ENCODE results near the gene MRPL10. TPM values are rescaled to one million over a fixed set of nuclear protein-coding genes. Genes with fewer than 3 reads are reported as not detected.
"Not testable (repeated sequence)": the region's sequence is repeated elsewhere in the genome, so short reads cannot be mapped to it uniquely, and the experiment has no call there.

Gene MRPL10
- total RNA-seq, 1 donor from 2014 or later = 6.9 TPM

- no peak for FAIRE-seq
- no peak for DNase-seq (ENCODE audit: low spot score in 2 of 2)
These were observed 28.1 kb downstream of the MRPL10 start for GRCh38 chr17:47803201-47803600.

- peak in 1 of 2 donors; percentile 71 for DNase-seq (ENCODE audit: low spot score in 2 of 2)
- no peak for FAIRE-seq
These were observed 28.9 kb downstream of the MRPL10 start for GRCh38 chr17:47802341-47803022.

GRCh38 chr17:47801906-47802305 is 29.4 kb downstream of the MRPL10 start:
- no peak for FAIRE-seq
- DNase-seq (ENCODE audit: low spot score in 2 of 2) = no peak

- no peak for FAIRE-seq
These were observed 30.1 kb downstream of the MRPL10 start for GRCh38 chr17:47801176-47801765.

GRCh38 chr17:47800686-47801085 is 30.7 kb downstream of the MRPL10 start:
- DNase-seq (ENCODE audit: low spot score in 2 of 2) (no peak), FAIRE-seq (no peak)

More at GRCh38 chr17:47801176-47801765, 30.1 kb downstream of the MRPL10 start:
- no peak for DNase-seq (ENCODE audit: low spot score in 2 of 2)

- no peak for FAIRE-seq
- DNase-seq (ENCODE audit: low spot score in 2 of 2) = no peak
These were observed 33.5 kb downstream of the MRPL10 start for GRCh38 chr17:47797797-47798196.

GRCh38 chr17:47792979-47793378 is 38.4 kb downstream of the MRPL10 start:
- DNase-seq (ENCODE audit: low spot score in 2 of 2) (no peak), FAIRE-seq (no peak)

- FAIRE-seq (no peak), DNase-seq (ENCODE audit: low spot score in 2 of 2) (no peak)
These were observed 38.9 kb downstream of the MRPL10 start for GRCh38 chr17:47792457-47792856.

- DNase-seq (ENCODE audit: low spot score in 2 of 2) = no peak
These were observed 40.3 kb downstream of the MRPL10 start for GRCh38 chr17:47791025-47791424.

GRCh38 chr17:47789611-47790561 is 41.5 kb downstream of the MRPL10 start:
- FAIRE-seq (no peak), DNase-seq (ENCODE audit: low spot score in 2 of 2) (peak; percentile 60 to 78)

More at GRCh38 chr17:47791025-47791424, 40.3 kb downstream of the MRPL10 start:
- no peak for FAIRE-seq

- DNase-seq (ENCODE audit: low spot score in 2 of 2) (no peak), FAIRE-seq (no peak)
These were observed 45.7 kb downstream of the MRPL10 start for GRCh38 chr17:47785538-47786123.

- DNase-seq (ENCODE audit: low spot score in 2 of 2) (no peak), FAIRE-seq (no peak)
These were observed 49.9 kb downstream of the MRPL10 start for GRCh38 chr17:47781397-47781796.

GRCh38 chr17:47778184-47778635 is 53.1 kb downstream of the MRPL10 start:
- DNase-seq (ENCODE audit: low spot score in 2 of 2) (no peak), FAIRE-seq (no peak)

- DNase-seq (ENCODE audit: low spot score in 2 of 2) (peak in 1 of 2 donors; percentile 43), FAIRE-seq (no peak)
These were observed 54.8 kb downstream of the MRPL10 start for GRCh38 chr17:47776330-47777197.

GRCh38 chr17:47774987-47775580 is 56.3 kb downstream of the MRPL10 start:
- DNase-seq (ENCODE audit: low spot score in 2 of 2) (no peak), FAIRE-seq (no peak)

- no peak for FAIRE-seq
- DNase-seq (ENCODE audit: low spot score in 2 of 2) = no peak
These were observed 57.0 kb downstream of the MRPL10 start for GRCh38 chr17:47774331-47774730.

GRCh38 chr17:47773649-47774048 is 57.7 kb downstream of the MRPL10 start:
- not testable (repeated sequence) for DNase-seq (ENCODE audit: low spot score in 2 of 2); FAIRE-seq

Data from frontal cortex (tissue), 4 donors.